Breast epithelium (tissue), 4 donors: Measurements from ENCODE around the gene TMEM203. TPM values are rescaled to one million over a fixed set of nuclear protein-coding genes. Genes with fewer than 3 reads are reported as not detected.
A peak's percentile ranks its signal among the peaks of the same experiment; 100 is the strongest.

Experiments used
- DNase-seq, 2 donors: peaks; one replicate each; pipeline ENCODE4 v3.0.0-alpha.2; 2019; ENCODE audit warnings: low spot score in 2 of 2
- H3K27ac ChIP-seq, 2 donors: fragments of 200-600 bp; sonication (generic) in 1 of 2; one replicate each; pipeline ENCODE4 v1.5.1; 2016 to 2019; ENCODE audit warnings: mild to moderate bottlenecking in 1 of 2
- H3K27me3 ChIP-seq, 2 donors: fragments of 200-600 bp; sonication (generic) in 1 of 2; one replicate each; pipeline versions ENCODE4 v1.5.1 to v1.6.0; 2017 to 2019; ENCODE audit warnings: control low read depth in 1 of 2, mild to moderate bottlenecking in 1 of 2
- H3K36me3 ChIP-seq: fragments of 200-600 bp; one replicate; pipeline ENCODE4 v1.5.1; 2019
- H3K4me1 ChIP-seq, 2 donors: fragments of 200-600 bp; sonication (generic); one replicate each; pipeline ENCODE4 v1.5.1; 2016 to 2019; ENCODE audit warnings: control low read depth in 1 of 2
- H3K4me3 ChIP-seq, 3 donors: fragments of 200-600 bp; sonication (generic); 1 replicate in 2 of 3; 2 replicates in 1 of 3; pipeline ENCODE4 v1.5.1; 2016 to 2019; ENCODE audit warnings: mild to moderate bottlenecking in 3 of 3, moderate library complexity in 2 of 3
- H3K9me3 ChIP-seq, 2 donors: fragments of 200-600 bp; sonication (generic) in 1 of 2; one replicate each; pipeline ENCODE4 v1.5.1; 2016 to 2019; ENCODE audit warnings: control low read depth in 1 of 2
- POLR2A ChIP-seq: fragments of 450-650 bp; IDR thresholded peaks from one replicate; pipeline ENCODE4 v1.6.1; 2016; ENCODE audit warnings: antibody characterized with exemption, mild to moderate bottlenecking, moderate library complexity
- POLR2AphosphoS5 ChIP-seq, 3 donors: sonication (generic); formaldehyde crosslinking; IDR thresholded peaks; one replicate each; pipeline ENCODE4 v1.6.1; 2017; ENCODE audit warnings: antibody characterized with exemption in 3 of 3
- intact Hi-C: fragments of 100-400 bp; cut with DNase I; formaldehyde crosslinking; loops from one replicate; pipeline ENCODE4 v1.15.1; 2023; ENCODE audit warnings: low total_unique reads
- total RNA-seq, 3 donors: library from RNA; depleted of rRNA; stranded (reverse); fragments of >200 nt; gene quantifications; one replicate each; pipeline ENCODE4 v1.1.0, GENCODE V29; 2016
- TF ChIP-seq, protein P1 (sequence below), 3 donors: fragments of 450-650 bp; IDR thresholded peaks; one replicate each; pipeline ENCODE4 v1.5.1; 2016 to 2017; ENCODE audit warnings: antibody characterized with exemption in 3 of 3, mild to moderate bottlenecking in 3 of 3, moderate library complexity in 3 of 3

The TMEM203 gene
- total RNA-seq, 3 donors from 2014 or later = 26.5 to 36.6 (median 26.6) TPM

DNA sequence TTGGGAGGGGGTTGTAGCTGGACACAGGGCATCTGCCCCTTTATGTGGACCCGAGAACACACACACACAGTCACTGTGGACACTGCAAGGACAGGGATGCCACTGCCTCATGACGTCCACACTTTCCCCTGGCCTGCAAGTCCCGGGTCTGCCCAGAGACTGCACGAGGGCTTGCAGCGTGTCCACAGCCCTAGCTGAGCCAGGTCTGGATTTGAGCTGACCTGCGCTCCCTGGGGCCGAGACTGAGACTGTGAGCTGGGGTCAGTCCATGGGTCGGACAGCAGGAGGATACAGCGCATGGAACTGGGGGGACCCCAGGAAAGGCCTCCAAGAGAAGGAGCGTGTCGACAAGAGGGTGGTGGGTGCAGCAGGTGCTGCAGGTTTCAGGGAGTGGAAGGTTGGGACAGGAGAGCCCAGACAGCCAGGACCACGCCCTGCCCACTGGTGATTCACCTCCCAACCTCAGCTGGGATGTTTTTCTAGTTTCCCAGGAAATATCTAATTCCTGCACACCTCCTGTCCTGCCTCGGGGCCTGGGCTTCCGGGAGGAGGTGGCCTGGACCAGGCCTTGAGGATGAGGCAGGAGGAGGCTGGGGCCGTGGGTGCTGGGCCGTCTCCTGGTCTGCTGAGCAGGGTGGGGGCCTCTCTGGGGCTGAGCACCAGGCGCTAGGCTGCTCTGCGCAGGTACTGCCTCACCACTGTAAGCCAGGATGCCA lies 21.0 kb upstream of the TMEM203 start:
- intact Hi-C loops = loop anchor here (5.0 kb wide), 1 partner anchor 94 kb away; no protein-coding TSS in a partner anchor
- H3K36me3 ChIP-seq = no peaks in the 10 kb centered on the region
- TF ChIP-seq POLR2A (no peak), POLR2AphosphoS5 (IDR thresholded peaks at IDR 0.05) (no peak)
- TF ChIP-seq, protein P1, sequence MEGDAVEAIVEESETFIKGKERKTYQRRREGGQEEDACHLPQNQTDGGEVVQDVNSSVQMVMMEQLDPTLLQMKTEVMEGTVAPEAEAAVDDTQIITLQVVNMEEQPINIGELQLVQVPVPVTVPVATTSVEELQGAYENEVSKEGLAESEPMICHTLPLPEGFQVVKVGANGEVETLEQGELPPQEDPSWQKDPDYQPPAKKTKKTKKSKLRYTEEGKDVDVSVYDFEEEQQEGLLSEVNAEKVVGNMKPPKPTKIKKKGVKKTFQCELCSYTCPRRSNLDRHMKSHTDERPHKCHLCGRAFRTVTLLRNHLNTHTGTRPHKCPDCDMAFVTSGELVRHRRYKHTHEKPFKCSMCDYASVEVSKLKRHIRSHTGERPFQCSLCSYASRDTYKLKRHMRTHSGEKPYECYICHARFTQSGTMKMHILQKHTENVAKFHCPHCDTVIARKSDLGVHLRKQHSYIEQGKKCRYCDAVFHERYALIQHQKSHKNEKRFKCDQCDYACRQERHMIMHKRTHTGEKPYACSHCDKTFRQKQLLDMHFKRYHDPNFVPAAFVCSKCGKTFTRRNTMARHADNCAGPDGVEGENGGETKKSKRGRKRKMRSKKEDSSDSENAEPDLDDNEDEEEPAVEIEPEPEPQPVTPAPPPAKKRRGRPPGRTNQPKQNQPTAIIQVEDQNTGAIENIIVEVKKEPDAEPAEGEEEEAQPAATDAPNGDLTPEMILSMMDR (IDR thresholded peaks at IDR 0.05) = no peak
- peaks cover 7% of the 10 kb centered on the region in 2 donors for H3K4me1 ChIP-seq
- no peaks in the 10 kb centered on the region for H3K9me3 ChIP-seq
- no peak for DNase-seq
- H3K4me3 ChIP-seq = peak overlapping the region in 1 of 3 donors; percentile 25
- H3K27ac ChIP-seq = peak overlapping the region; percentile 53 to 78
- H3K27me3 ChIP-seq = peaks cover 4 to 35% of the 10 kb centered on the region in 2 donors

DNA sequence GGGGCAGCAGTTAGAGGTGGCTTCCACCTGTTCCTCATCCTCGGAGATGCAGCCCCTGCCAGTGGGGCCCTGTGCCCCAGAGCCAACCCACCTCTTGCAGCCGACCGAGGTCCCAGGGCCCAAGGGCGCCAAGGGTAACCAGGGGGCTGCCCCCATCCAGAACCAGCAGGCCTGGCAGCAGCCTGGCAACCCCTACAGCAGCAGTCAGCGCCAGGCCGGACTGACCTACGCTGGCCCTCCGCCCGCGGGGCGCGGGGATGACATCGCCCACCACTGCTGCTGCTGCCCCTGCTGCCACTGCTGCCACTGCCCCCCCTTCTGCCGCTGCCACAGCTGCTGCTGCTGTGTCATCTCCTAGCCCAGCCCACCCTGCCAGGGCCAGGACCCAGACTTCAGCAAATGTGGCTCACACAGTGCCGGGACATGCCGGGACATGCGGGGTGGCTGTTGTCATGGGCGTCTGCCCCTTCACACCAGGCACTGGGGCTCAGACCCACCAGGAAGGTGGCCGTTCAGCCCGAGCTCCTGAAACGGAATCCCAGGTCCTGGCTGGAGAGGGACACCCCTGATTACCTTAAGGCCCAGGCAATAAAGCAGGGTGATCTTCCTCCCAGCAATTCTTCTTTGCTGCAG lies 20.4 kb upstream of the TMEM203 start:
- peak overlapping the region; percentile 53 to 78 for H3K27ac ChIP-seq

DNA sequence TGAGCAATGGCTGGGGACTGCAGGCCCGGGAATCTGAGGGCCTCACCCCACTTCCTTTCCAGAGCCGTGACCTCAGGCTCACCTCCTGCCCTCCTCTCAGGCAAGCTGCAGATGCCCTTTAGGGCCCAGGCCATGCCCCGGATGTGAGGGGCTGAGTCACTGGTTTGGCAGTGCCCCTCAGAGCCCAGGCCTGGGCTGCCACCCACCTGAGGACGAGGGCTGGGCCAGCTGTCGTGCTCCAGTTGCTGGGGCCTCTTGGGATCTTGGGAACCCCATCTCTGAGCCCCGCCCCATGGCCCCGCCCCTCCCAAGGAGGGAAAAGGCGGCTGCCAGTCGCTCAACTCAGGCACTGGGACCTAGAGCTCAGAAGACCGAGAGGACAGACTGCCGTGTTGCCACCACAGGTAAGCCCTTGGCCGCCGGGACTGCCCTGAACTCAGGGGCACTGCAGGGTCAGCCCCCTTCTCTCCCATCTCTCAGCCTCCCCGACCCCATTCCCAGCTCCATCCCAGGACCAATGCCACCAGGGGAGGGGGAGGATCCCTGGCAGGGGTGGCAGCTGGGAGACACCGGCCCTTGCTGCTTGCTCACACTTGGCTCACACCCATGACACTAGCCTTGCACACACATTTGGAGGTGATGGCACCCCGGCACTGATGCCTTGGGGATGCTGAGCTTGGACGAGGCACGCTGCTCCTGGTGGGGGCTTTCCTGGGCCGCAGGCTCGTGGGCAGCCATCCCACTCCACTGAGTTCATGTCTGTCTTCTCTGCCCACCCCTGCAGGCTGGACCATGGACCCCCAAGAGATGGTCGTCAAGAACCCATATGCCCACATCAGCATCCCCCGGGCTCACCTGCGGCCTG lies 19.6 kb upstream of the TMEM203 start, which contains the start of gene CYSRT1:
Gene CYSRT1, plus strand, starts transcription at position 345 of the 865 bp plus-strand sequence. Its CDS starts 448 bp downstream, at position 793.
- TF ChIP-seq POLR2AphosphoS5 (IDR thresholded peaks at IDR 0.05) (no peak), POLR2A (no peak)
- TF ChIP-seq, protein P1 (IDR thresholded peaks at IDR 0.05) = no peak
- Histone ChIP-seq H3K4me3 (peak within 1 kb of the TSS; percentile 70 to 85 (median 77)), H3K27ac (peak within 1 kb of the TSS; percentile 92 to 97), H3K9me3 (no peaks in the 10 kb centered on the region), H3K27me3 (peaks cover 4 to 21% of the 10 kb centered on the region in 2 donors), H3K4me1 (peaks cover 7% of the 10 kb centered on the region in 2 donors), H3K36me3 (no peaks in the 10 kb centered on the region)
- no peak for DNase-seq
- intact Hi-C loops = loop anchor here (5.0 kb wide), 1 partner anchor 93 kb away; no protein-coding TSS in a partner anchor

More for the DNA sequence above, 20.4 kb upstream of the TMEM203 start:
- Histone ChIP-seq H3K4me3 (no peak overlapping the region), H3K4me1 (peaks cover 7% of the 10 kb centered on the region in 2 donors), H3K27me3 (peaks cover 4 to 28% of the 10 kb centered on the region in 2 donors), H3K9me3 (no peaks in the 10 kb centered on the region), H3K36me3 (no peaks in the 10 kb centered on the region)
- intact Hi-C loops = loop anchor here (5.0 kb wide), 1 partner anchor 94 kb away; no protein-coding TSS in a partner anchor
- TF ChIP-seq, protein P1 (IDR thresholded peaks at IDR 0.05) = no peak
- TF ChIP-seq POLR2AphosphoS5 (IDR thresholded peaks at IDR 0.05) (no peak), POLR2A (no peak)
- no peak for DNase-seq

DNA sequence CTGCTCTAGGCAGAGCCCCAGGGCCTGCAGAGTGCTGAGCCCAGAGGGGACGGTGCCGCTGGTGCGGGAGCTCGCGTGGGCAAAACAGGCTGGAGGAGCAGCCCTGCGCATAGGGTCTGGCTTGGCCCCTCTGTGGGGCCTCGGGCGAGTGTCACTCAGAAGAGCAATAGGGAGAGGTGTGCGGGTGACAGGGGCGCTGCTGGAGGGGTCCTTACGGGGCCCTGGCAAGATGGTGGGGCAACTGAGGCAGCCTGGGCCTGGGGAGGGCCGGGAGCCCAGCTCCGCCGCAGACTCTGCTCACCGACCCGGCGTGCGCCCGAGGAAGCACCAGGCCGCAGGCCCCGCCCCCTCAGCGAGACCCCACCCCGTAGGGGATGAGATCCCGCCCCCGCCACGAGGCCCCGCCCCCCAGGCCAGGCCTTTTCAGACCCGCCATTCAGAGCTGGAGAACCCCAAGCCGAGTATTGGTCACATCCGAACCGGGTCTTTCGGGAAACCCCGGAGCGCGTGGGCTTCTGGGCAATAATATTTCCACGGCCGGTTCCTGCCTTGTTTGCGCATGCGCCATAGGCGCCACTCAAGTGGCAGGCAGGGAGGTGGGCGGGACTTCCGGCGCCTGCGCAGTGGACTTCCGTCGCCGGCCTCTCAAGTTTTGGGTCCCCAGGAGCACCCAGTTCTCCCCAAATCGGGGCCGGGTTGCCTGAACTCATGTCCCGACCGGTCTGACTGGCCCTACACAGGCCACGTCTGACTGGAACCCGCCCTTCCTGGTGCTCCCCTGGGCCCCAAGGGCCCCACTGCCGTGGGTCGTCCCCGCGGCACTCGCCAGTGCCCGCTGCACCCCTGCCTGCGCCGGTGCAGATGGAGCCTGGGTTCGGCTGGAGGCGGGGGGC lies 17.9 kb upstream of the TMEM203 start:
- intact Hi-C loops = no loop called here
- Histone ChIP-seq H3K27ac (peak overlapping the region; percentile 92 to 97), H3K4me1 (peaks cover 7 to 15% of the 10 kb centered on the region in 2 donors)

More for the DNA sequence above, 17.9 kb upstream of the TMEM203 start:
- Histone ChIP-seq H3K4me3 (peak overlapping the region; percentile 70 to 85 (median 77)), H3K27me3 (peaks cover 0 to 3% of the 10 kb centered on the region in 2 donors), H3K36me3 (no peaks in the 10 kb centered on the region), H3K9me3 (no peaks in the 10 kb centered on the region)
- peak; percentile 97 to 98 for DNase-seq
- peak; percentile 39 for TF ChIP-seq POLR2A
- TF ChIP-seq POLR2AphosphoS5 (IDR thresholded peaks at IDR 0.05) = no peak
